22Rv1 (cell line): Measurements from ENCODE around the gene POU2F2.

Experiments used
- CTCF ChIP-seq: fragments of 450-650 bp; IDR thresholded peaks from 2 replicates; pipeline ENCODE4 v1.5.1; 2017; ENCODE audit warnings: mild to moderate bottlenecking
- ZFX ChIP-seq: fragments of 450-650 bp; IDR thresholded peaks from 2 replicates; pipeline ENCODE4 v1.6.1; 2017; ENCODE audit warnings: antibody characterized with exemption, borderline replicate concordance

DNA sequence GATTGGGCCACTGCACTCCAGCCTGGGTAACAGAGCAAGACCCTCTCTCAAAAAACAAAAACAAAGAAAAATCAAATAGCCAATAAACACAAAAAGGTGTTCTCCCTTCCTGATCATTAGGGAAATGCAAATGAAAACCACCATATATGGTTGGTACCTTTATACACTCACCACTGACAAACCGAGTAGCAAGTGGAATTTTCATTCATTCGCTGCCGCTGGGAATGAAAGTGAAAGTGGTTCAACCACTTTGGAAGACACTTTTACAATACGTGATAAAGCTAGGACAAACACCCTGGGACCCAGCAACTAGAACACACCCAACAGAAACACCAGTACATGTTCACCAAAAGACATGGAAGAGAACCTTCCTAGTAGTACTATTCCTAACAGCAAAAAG is 83.3 kb downstream of the POU2F2 start:
- TF ChIP-seq CTCF (no peak), ZFX (no peak)
